Embryonic facial prominence (tissue), 1 donor: ENCODE results near the gene FGF22.

Source experiments
- DNase-seq: peaks from one replicate; pipeline ENCODE4 v3.0.0-alpha.2; 2016; ENCODE audit errors: extremely low spot score

FGF22 gene

DNA sequence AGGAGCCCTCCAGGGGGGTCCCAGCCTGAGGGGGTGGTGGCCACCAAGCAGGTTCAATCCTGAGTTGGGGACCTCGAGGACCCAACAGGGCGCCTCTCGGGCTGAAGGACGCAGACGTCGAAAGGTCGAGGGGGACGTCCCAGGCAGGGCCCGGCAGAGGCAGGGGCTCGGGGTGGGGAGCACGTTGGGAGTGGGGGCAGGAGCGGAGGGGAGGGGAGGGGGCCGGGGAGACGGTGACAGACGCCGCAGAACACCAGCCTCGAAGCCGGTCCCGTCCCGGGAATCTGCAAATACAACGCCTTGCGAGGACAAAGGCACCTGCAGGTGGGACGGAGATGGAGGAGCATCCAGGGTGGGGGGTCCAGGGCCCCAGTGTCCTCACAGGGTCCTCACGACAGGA lies 4.1 kb downstream of the FGF22 start:
- no peak for DNase-seq

DNA sequence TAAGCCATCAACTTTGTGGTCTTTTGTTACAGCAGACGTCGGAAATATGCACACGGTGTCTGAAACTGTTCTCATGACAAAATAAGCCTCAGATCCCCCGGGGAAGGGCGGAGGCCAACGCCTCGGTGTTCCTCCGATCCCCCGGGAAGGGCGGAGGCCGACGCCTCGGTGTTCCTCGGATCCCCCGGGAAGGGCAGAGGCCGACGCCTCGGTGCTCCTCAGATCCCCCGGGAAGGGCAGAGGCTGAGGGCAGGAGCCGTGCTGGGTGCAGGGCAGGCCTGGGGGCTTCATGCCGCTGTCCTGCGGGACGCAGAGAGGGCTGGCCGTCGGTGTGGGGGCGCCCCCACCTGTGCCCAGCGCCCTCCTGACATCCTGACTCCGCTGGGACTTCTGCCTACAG lies 4.7 kb downstream of the FGF22 start:
- no peak for DNase-seq

DNA sequence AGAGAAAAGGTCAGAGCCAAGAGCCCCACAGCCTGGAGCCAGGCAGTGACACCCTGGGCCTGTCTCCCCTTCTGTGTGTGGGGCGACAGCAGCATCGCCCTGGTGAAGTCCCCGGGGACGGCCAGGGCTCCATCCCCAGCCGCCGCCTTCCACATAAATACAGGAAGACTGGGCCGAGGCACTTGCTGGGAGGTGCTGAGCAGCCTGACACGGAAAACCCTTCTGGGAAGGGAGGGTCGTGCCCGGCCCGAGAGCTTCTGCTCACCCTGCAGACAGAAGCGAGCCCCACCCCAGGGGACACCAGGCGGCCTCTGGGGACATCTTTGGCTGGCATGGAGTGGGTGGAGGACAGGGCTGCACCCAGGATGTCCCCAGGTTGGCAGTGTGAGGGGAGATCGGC lies 5.1 kb downstream of the FGF22 start:
- no peak for DNase-seq

DNA sequence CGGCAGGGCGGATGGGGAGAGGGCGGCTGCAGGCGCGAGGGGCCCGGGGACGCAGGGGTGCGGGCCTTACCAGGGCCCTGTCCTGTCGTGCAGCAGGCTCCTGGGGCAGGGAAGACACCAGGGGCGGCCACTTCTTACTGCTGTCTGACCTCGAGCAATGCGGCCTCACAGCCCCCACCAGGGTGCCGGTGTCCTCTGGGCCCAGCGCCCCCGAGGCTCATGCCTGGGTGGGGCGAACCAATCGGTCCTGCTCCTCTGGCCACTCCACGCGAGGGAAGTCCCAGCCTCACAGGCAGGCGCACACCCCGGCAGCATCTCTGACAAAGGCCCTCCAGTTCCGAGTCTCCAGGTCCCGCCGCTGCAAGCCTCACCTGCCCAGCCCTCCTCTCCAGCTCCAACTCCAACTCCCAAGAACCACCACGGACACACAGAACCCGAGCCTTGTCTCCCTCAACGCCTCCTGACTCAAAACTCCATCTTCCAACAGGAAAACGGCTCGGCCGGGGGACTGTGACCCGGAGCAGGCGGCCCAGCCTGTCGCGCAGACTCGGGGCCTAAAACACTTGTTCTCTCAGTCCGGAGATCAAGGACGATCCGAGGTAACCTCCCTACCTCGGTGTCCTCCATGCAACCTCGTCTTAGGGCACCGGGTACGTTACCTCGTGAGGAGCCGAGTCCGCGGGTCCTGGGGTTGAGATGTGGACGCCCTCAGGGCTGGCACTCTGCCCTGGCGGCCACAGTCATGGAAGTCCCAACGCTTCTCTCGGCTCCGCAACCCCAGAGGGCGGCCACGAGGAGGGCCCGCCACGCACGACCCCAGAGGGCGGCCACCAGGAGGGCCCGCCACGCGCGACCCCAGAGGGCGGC lies 6.5 kb downstream of the FGF22 start:
- DNase-seq = no peak

DNA sequence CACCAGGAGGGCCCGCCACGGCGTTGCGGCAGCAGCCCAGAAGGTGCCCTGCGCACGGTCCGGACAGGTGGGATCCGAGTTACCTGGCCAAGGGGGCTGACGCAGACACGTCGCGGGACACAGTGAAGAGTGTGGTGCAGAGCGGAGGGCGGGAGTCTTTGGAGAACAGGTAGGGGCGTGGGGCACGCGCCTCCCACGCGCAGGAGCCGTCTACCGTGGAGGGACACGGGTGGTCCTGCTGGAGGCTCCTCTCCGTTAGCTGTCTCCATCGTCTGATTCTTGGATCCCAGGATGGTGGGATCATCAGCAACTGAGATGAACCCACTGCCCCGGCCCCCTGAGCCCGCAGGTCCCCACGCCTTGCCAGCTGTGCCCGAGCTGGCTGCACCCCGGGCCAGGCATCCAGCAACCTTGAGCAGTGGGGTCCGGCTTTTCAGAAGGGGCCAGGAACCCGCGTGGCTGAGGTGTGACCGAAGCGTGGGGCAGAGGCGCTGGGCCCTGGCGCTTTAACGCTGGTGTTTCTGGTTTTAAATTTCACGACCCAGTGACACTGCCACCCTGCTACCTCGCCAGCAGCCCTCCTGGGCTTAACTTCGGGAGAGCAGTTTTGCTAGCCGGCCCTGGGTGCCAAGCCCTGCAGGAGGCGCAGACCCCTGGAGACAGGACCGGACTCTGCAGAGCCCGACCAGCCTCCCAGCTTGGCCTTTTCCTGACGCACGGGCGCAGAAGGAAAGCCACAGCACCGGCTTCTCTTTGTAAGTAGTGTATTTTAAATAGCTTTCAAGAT lies 7.3 kb downstream of the FGF22 start:
- no peak for DNase-seq

DNA sequence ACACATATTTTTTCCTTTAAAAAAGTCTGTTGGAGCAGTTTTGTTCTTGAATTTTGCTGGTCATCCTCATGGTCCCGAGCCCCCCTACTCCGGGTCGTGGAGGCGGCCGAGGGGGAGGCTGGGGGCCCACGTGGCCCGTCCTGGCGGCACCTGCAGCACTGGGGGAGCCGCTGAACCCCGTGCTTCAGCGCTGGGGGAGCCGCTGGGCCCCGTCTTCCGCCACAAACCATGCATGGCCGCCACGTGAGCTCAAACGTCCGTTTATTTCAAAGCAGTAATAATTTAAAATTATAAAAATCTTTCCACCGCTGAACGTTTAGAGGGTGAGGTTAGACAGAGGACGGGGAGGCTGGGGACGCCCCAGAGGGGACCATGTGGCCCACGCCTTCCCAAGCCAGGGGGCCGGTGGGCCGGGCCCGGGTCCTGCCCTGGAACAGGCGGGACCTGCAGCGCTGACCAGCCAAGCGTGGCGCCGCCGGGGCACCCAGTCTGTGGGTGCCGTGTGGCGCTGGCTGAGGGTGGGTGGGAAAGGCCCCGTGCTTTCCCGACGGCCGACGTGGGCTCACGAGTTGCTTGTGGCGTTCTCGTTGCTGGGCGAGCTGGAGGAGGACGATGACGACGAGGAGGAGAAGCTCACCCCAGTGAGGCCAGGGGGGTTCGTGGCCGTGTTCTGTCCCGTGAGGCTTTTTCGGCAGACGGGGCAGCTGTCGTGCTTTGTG lies 8.0 kb downstream of the FGF22 start:
- DNase-seq = no peak

DNA sequence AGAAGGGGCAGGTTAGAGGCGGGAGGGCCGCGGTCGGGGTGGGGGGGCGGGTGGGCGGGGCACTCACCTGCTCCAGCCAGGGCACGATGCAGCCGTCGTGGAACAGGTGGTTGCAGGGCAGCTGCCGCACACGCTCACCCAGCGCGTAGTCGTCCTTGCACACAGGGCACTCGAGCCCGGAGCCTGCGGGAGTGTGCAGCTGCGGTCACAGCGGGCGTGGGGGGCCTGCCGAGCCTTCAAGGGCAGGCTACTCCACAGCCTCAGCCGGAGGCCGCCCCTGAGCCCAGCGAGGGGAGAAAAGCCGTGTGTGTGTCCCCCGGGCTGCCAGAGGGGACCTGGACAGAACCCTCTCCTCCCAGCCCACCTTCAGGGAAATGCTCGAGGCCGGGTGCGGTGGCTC lies 8.6 kb downstream of the FGF22 start:
- no peak for DNase-seq

DNA sequence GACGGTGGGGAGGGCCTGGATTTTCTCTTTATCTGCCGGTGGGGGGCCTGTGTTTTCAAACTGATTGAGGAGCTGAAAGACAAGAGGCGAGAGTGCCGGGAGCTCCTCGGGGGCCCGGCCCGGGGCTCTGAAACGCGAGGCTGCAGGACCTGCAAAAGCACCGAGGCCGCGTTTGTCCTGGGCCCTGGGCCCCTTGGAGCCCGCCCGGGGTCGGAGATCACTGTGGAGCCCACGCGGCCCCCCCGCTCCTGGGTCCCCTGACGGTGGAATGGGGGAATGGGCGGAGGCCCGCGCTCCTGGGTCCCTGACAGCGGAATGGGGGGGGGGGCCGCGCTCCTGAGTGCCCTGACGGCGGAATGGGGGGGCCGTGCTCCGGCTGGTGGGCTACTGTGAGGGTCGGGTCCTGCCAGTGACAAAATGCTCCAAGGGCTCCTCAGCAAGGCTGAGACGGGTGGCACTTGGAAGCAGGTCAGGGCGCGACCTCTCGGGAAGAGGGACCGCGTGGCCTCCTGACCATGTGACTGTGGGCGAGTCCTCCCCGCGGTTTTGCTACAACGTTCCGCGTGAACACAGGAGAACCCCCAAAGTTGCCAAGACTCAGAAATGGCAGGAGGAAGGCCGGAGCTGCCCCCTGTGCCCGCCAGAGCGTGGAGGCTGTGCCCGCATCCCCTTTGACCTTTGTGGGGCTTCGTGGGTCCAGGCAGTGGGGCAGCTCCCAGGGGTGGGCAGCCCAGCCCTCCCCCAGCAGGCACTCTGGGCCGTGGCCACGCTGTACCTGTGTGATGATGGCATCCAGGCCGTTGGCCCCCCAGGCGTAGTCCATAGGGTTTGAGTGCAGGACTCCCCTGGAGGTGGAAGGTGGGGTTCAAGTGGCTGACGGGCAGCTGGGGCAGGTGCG lies 9.5 kb downstream of the FGF22 start:
- DNase-seq = no peak

DNA sequence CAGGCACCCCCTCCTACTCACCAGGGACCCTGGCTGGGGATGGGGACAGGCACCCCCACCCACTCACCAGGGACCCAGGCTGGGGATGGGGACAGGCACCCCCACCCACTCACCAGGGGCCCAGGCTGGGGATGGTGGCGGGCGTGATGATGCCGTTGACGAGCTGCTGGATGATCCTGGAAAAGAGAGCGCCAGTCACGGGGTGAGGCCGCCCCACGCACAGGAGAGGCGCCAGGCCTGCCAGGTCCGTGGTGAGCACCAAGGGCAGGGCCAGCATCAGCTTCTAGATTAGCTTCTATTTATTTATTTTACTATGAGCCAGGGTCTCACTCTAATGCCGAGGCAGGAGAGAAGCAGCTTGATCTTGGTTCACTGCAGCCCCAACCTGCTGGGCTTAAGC lies 10.4 kb downstream of the FGF22 start:
- DNase-seq = no peak

DNA sequence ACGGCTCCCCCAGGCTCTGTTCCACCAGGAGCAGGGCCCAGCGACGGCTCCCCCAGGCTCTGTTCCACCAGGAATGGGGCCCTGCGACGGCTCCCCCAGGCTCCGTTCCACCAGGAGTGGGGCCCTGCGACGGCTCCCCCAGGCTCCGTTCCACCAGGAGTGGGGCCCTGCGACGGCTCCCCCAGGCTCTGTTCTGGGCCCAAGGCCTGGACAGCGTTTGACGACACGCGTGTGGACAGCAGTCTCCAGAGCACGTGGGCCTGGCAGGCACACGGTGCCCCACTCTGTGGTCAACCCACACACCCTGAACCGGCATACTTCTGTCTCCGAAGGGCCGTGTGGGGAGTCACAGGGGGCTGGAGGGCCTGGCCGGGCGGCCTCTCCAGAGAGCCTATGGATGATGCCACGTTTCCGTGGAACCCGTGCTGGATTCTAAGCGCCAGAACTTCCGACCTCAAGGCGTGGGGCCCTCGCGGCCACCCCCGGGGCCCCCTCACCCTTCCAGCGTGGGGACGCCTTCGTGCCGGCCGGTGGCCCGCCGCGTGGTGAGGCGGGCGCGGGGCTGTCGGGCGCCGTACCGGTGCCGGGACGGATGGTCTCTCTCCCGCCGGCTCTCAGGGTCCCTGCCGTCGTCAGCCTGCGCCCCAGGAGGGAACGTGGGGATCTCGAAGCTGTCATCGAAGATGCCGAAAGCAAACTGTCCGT lies 11.6 kb downstream of the FGF22 start:
- DNase-seq = no peak

DNA sequence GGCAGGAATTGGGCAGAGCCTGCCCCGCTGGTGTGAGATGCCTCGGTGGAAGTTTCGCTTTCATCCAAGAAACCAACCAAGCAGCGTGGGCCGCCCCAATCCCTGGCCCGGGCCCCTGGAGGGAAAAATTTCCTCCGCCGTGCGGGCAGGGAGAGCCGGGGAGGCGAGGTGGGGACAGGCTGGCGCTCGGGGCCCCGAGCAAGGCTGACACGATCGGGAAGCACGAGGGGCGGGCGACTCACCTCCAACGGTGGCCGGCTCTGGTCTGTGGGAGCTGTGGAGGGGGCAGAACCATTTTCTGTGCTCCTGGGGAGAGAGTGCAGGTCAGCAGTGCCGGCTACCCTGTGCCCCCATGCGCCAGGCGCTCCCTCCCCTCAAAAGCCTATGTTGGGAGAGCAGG lies 12.3 kb downstream of the FGF22 start:
- DNase-seq = no peak

DNA sequence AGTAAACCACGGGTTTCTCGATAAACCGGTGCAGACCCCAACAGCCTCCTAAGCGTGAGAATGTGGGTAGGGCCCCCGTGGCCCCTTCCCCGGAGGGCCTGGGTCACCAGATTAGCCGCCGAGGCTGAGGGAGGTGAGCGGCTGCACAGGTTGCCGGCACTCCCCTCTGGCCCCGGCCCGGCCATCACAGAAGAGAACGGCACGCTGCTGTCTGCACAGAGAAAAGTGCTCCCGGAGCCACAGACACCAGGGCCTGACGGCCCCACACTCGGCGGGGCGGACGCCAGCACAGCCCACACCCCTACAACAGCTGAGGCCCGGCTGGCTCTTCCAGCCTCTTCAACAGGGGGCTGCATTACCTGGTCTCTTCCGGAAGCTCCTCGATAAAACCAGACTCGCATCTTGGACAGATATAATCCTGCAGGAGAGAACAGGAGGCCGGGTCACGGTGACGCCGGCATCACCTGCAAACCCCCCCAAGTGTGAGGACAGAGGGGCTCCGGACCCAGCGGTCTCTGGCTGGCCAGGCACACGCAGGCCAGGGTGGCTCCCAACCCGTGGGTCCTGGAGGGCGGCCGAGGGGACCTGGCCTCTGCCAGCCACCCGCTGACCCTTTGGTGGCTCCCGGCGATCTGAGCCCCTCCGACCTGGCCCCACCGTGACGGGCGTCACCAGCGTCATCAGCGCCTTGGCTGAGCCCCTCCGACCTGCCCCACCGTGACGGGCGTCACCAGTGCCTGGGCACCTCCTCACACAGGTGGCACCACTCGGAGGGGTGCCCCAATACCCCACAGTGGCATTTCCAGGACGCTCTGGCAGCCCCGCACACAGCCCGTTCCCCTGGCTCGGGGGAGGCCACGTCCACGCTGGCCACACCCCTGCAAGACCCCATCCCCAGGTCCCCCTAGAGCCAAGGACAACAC lies 13.0 kb downstream of the FGF22 start:
- DNase-seq = no peak

DNA sequence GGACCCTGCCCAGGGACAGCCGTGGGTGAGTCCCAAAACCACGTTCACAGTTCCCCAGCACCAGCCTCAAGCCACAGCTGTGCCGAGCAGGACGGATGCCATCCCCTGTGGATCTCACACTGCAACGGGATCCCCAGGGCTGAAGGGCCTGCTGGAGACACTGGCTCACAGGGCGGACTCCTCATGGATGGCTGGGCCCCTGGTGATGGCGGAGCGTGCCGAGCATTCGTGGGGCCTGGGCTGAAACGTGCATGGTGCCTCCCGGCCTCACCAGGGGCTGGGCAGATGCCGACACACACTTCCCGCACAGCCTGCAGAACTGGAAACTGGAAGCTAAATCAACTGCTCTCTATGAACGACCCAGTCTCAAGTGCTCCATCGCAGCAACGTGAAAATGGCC lies 13.7 kb downstream of the FGF22 start:
- no peak for DNase-seq

DNA sequence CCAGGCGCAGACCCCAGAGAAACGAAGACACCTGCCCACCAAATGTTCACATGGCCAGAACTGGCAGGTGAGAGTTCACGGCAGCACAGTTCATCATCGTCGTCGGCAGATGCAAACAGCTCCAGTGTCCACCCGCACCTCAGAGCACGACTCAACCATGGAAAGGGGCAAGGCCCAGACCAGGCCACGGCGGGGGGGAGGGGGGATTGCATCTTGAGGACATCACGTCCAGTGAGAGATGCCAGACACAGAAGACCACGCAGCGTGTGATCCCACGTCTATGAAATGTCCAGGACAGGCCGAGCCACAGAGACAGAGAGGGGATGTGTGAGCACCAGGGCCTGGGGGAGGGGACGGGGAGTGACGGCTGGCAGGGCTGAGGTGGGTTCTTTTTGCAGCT lies 16.0 kb downstream of the FGF22 start:
- no peak for DNase-seq

DNA sequence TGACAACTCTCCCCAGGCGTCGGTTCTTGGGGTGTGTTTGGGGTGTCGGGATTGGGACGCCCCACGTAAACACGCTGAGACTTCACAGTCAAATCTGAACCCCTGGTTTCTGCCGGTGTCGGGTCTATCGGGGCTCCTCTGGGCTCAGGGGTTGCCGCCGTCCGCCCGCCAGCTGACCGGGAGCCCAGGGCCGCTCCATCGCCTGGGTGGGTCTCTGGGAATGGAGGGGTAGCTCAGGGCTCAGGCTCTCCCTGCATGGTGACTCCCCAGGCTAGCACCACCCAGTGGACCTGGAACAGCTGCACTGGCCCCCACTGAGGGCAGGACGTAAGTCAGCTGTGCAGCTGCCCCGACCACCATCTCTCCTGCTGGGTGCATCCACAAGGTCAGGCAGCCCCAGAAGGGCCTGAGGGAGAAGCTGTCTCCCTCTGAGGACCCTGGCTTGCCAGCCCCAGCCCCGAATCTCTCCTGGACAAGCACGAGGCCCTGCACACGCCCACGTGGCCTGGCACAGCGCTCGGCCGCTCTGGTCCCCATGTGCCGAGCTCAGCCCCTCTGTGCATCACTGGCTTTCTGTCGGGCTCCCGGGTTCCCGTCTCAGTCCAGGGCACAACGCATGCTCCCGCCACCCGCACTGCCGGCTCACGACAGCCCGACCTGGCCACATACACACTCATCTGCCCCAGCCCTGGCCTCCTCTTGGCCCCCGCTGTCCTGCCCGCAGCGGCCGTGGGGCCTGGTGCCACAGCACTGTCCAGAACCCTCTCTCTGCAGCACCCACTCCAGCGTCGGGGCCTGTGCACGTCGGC lies 17.3 kb downstream of the FGF22 start:
- DNase-seq = no peak

DNA sequence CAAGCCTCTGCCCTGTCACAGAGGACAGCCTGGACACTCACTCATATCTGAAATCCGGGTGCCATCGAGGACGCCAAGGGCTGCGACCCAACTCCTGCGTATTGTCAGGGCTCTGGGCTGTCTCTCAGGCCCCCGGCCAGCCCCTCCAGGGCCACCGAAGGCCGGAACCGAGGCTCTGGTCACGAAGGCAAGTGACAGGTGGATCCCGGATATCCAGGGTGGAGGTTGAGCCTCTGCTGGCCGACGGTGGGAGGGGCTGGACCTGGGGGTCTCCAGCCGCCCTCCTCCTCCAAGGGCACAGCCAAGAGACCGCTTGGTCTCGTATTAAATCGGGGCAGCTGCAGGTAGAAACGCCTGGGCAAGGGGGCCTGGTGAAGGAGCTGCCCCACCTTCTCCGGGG lies 17.9 kb downstream of the FGF22 start:
- no peak for DNase-seq

DNA sequence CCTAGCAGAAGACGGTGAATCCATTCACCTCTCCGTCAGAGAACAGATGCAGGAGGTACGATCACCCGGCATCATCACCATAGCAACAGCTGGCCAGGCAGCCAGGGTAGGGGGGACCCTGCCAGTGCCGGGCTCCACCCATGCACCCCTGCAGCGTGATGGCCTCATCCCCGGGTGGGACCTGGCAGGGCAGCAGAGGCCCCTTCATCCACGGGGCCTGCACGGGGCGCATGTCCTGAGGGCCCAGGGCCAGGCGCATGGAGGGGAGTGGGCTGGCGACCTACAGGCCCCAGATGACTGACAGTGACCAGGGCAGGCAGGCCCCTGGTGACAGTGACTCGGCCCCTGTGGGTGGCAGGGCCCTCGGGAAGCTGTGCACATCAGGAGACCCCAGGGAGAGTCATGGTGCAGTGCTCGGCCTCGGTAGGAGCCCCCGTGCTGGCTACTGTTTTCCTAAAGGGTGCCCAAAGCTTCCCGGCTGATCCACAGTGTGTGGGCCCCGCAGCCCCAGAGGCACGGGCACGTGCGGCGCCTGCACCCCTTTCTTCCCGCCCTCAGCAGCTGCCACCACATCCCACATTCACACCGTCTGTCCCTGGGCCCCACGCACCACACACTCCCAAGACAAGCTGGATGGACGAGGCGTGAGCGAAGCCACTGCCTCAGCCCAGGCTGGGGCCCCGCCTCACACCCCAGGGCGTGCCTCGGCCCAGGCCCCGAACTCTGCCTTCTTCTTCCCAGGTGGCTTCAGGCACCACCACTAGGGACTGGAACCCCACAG lies 18.6 kb downstream of the FGF22 start:
- no peak for DNase-seq
